H9 (cell line): Measurements from ENCODE around the gene PDLIM7. TPM values are rescaled to one million over a fixed set of nuclear protein-coding genes. Genes with fewer than 3 reads are reported as not detected.

ENCODE experiments used
- DNase-seq: peaks from one replicate; pipeline ENCODE4 v3.0.0-alpha.2; 2017
- H2AFZ ChIP-seq: one replicate; pipeline ENCODE4 v1.6.1; 2013; ENCODE audit warnings: mild to moderate bottlenecking, low read length, control low read depth, moderate library complexity
- H2AK5ac ChIP-seq: 2 replicates; pipeline ENCODE4 v1.6.1; 2013; ENCODE audit warnings: low read length, control low read depth, mixed read lengths; ENCODE audit not compliant: insufficient read length
- H2BK120ac ChIP-seq: one replicate; pipeline ENCODE4 v1.6.1; 2013; ENCODE audit warnings: low read depth, mild to moderate bottlenecking, low read length, control low read depth, inconsistent platforms; ENCODE audit not compliant: poor library complexity, severe bottlenecking
- H2BK12ac ChIP-seq: 2 replicates; pipeline ENCODE4 v1.6.1; 2013; ENCODE audit warnings: low read length, control low read depth, mixed read lengths, low read depth; ENCODE audit not compliant: insufficient read length
- H2BK15ac ChIP-seq: 2 replicates; pipeline ENCODE4 v1.6.1; 2013; ENCODE audit warnings: low read depth, low read length, control low read depth
- H2BK20ac ChIP-seq: one replicate; pipeline ENCODE4 v1.6.1; 2013; ENCODE audit warnings: low read depth, mild to moderate bottlenecking, low read length, control low read depth, inconsistent platforms; ENCODE audit not compliant: poor library complexity, severe bottlenecking
- H2BK5ac ChIP-seq: 2 replicates; pipeline ENCODE4 v1.6.1; 2013; ENCODE audit warnings: low read length, control low read depth, mixed read lengths; ENCODE audit not compliant: insufficient read length
- H3K14ac ChIP-seq: 2 replicates; pipeline ENCODE4 v1.6.1; 2013; ENCODE audit warnings: low read length, control low read depth; ENCODE audit not compliant: insufficient read depth
- H3K18ac ChIP-seq: 2 replicates; pipeline ENCODE4 v1.6.1; 2013; ENCODE audit warnings: low read depth, mild to moderate bottlenecking, mixed read lengths, low read length, control low read depth; ENCODE audit not compliant: insufficient read length
- H3K23ac ChIP-seq: 2 replicates; pipeline ENCODE4 v1.6.1; 2013; ENCODE audit warnings: low read length, control low read depth, mixed read lengths, low read depth; ENCODE audit not compliant: insufficient read length
- H3K23me2 ChIP-seq: 2 replicates; pipeline ENCODE4 v1.6.1; 2013; ENCODE audit warnings: low read depth, mild to moderate bottlenecking, mixed read lengths, low read length, control low read depth; ENCODE audit not compliant: insufficient read length, poor library complexity, severe bottlenecking
- H3K27ac ChIP-seq: 2 replicates; pipeline ENCODE4 v1.5.1; 2013; ENCODE audit warnings: low read length, control low read depth, mixed read lengths, low read depth; ENCODE audit not compliant: insufficient read length
- H3K27me3 ChIP-seq: 2 replicates; pipeline ENCODE4 v1.6.1; 2013; ENCODE audit warnings: low read length, control low read depth, inconsistent platforms; ENCODE audit not compliant: insufficient read depth
- H3K4ac ChIP-seq: 2 replicates; pipeline ENCODE4 v1.6.1; 2013; ENCODE audit warnings: low read depth, mild to moderate bottlenecking, control low read depth, inconsistent platforms, low read length, moderate library complexity
- H3K4me1 ChIP-seq: 2 replicates; pipeline ENCODE4 v1.6.1; 2013; ENCODE audit warnings: low read length, control low read depth, inconsistent platforms; ENCODE audit not compliant: insufficient read depth
- H3K4me2 ChIP-seq: 2 replicates; pipeline ENCODE4 v1.6.1; 2013; ENCODE audit warnings: low read length, control low read depth, mixed read lengths; ENCODE audit not compliant: insufficient read length, insufficient read depth
- H3K56ac ChIP-seq: 2 replicates; pipeline ENCODE4 v1.6.1; 2013; ENCODE audit warnings: low read depth, mild to moderate bottlenecking, mixed read lengths, low read length, control low read depth; ENCODE audit not compliant: insufficient read length
- H3K79me1 ChIP-seq: 2 replicates; pipeline ENCODE4 v1.6.1; 2013; ENCODE audit warnings: low read depth, mild to moderate bottlenecking, moderate library complexity, low read length, control low read depth, inconsistent platforms; ENCODE audit not compliant: insufficient read depth, poor library complexity, severe bottlenecking
- H3K79me2 ChIP-seq: 2 replicates; pipeline ENCODE4 v1.6.1; 2013; ENCODE audit warnings: low read length, control low read depth, inconsistent platforms; ENCODE audit not compliant: insufficient read depth
- H3K9ac ChIP-seq: 2 replicates; pipeline ENCODE4 v1.6.1; 2013; ENCODE audit warnings: low read length, control low read depth, mixed read lengths; ENCODE audit not compliant: insufficient read length; ENCODE audit errors: extremely low read depth
- H3K9me3 ChIP-seq: one replicate; pipeline ENCODE4 v1.6.1; 2013; ENCODE audit warnings: low read depth, low read length, inconsistent platforms; ENCODE audit not compliant: control insufficient read depth
- H3T11ph ChIP-seq: one replicate; pipeline ENCODE4 v1.6.1; 2013; ENCODE audit warnings: mild to moderate bottlenecking, low read length, control low read depth, inconsistent platforms
- H4K20me1 ChIP-seq: one replicate; pipeline ENCODE4 v1.6.1; 2013; ENCODE audit not compliant: control insufficient read depth, insufficient read length, insufficient read depth
- H4K5ac ChIP-seq: 2 replicates; pipeline ENCODE4 v1.6.1; 2013; ENCODE audit warnings: low read depth, mild to moderate bottlenecking, mixed read lengths, low read length, control low read depth; ENCODE audit not compliant: insufficient read length
- H4K8ac ChIP-seq: replicated peaks from 2 replicates; pipeline ENCODE4 v1.6.1; 2013; ENCODE audit warnings: low read length, control low read depth, mixed read lengths, low read depth; ENCODE audit not compliant: insufficient read length
- H4K91ac ChIP-seq: 2 replicates; pipeline ENCODE4 v1.6.1; 2013; ENCODE audit warnings: low read depth, mild to moderate bottlenecking, moderate library complexity, mixed read lengths, low read length, control low read depth; ENCODE audit not compliant: insufficient read length
- H3K27ac Mint-ChIP-seq, 3 experiments: 2 replicates in 2 of 3; 3 replicates in 1 of 3; pipeline ENCODE4 v1.8.0; 2020 to 2021; ENCODE audit warnings: mixed read lengths in 3 of 3, mild to moderate bottlenecking in 1 of 3, moderate library complexity in 1 of 3
- H3K27me3 Mint-ChIP-seq: 2 replicates; pipeline ENCODE4 v1.8.0; 2021; ENCODE audit warnings: low read depth, mild to moderate bottlenecking, moderate library complexity, mixed read lengths
- H3K36me3 Mint-ChIP-seq, 3 experiments: 2 replicates in 2 of 3; 3 replicates in 1 of 3; pipeline ENCODE4 v1.8.0; 2020 to 2021; ENCODE audit warnings: low read depth in 3 of 3, mixed read lengths in 3 of 3; ENCODE audit not compliant: insufficient read depth in 1 of 3
- H3K4me1 Mint-ChIP-seq, 2 experiments: 2 replicates each; pipeline ENCODE4 v1.8.0; 2020; ENCODE audit warnings: mixed read lengths in 2 of 2
- H3K4me3 Mint-ChIP-seq, 2 experiments: 2 replicates in 1 of 2; 3 replicates in 1 of 2; pipeline ENCODE4 v1.8.0; 2020 to 2021; ENCODE audit warnings: mild to moderate bottlenecking in 2 of 2, mixed read lengths in 2 of 2, moderate library complexity in 1 of 2
- H3K9me3 Mint-ChIP-seq, 2 experiments: 2 replicates in 1 of 2; 3 replicates in 1 of 2; pipeline ENCODE4 v1.8.0; 2020; ENCODE audit warnings: mild to moderate bottlenecking in 2 of 2, mixed read lengths in 2 of 2, moderate library complexity in 1 of 2
- CTCF ChIP-seq: fragments of 200-600 bp; sonication (generic); conservative IDR thresholded peaks from 3 replicates; pipeline ENCODE4 v1.8.0; 2021; ENCODE audit warnings: antibody characterized with exemption, mild to moderate bottlenecking
- WGBS: extraction: QIAGEN DNeasy Blood & Tissue Kit; methylation state at CpG from one replicate; pipeline ENCODE4 v1.1.7; 2013; ENCODE audit warnings: missing lambda C conversion rate, low lambda C conversion rate, mixed read lengths; ENCODE audit not compliant: insufficient read length; ENCODE audit errors: extremely low coverage; 5-methylcytosine and 5-hydroxymethylcytosine counted together
- total RNA-seq: library from RNA; stranded (reverse); gene quantifications from 2 replicates; pipeline ENCODE4 v1.2.1, GENCODE V29; 2021

Gene PDLIM7
- total RNA-seq, 1 experiment from 2014 or later, result 137 TPM

- TF ChIP-seq CTCF, result no peak
- Histone ChIP-seq H3K4me1 (no peaks in the 10 kb centered on the region), H4K5ac (no peak overlapping the region), H3K27me3 (peaks cover 4% of the 10 kb centered on the region; the same call in 1 of the 2 replicates), H4K20me1 (no peaks in the 10 kb centered on the region), H2AFZ (no peak overlapping the region), H3K4ac (no peak overlapping the region), H3K79me1 (no peaks in the 10 kb centered on the region), H3K9ac (no peak overlapping the region), H2AK5ac (no peak overlapping the region), H3K9me3 (no peaks in the 10 kb centered on the region), H3K18ac (no peak overlapping the region), H3K27ac (no peak overlapping the region), H3K14ac (no peak overlapping the region), H3K4me2 (no peak overlapping the region), H3K56ac (no peak overlapping the region), H3K79me2 (no peaks in the 10 kb centered on the region), H2BK20ac (no peak overlapping the region), H2BK5ac (no peak overlapping the region), H3K23ac (no peak overlapping the region), H2BK15ac (no peak overlapping the region), H4K91ac (no peak overlapping the region), H2BK120ac (no peak overlapping the region), H3T11ph (no peak overlapping the region), H3K23me2 (peaks cover 20% of the 10 kb centered on the region), H2BK12ac (no peak overlapping the region), H4K8ac (no peak overlapping the region)
- Mint-ChIP-seq H3K36me3 (peaks cover 1 to 18% (median 6%) of the 10 kb centered on the region in 3 experiments; a peak in 5 of 7 replicates), H3K27ac (no peak overlapping the region; a peak in 1 of 7 replicates), H3K27me3 (peaks cover 37% of the 10 kb centered on the region), H3K4me1 (peaks cover 40 to 41% of the 10 kb centered on the region in 2 experiments), H3K9me3 (no peaks in the 10 kb centered on the region), H3K4me3 (no peak overlapping the region; a peak in 1 of 5 replicates)
- DNase-seq, result no peak
- WGBS, result no CpG with 5 or more reads among the region's 10 CpGs
These were observed 46.6 kb downstream of the PDLIM7 start for GRCh38 chr5:177450667-177451424.
